ENCODE measurements around the gene SOX21. TPM values are rescaled to one million over a fixed set of nuclear protein-coding genes. Genes with fewer than 3 reads are reported as not detected.

SOX21 gene
- total RNA-seq, 1 donor, result 0.09 TPM

GRCh38 chr13:94682229-94682628 lies 30.1 kb downstream of the SOX21 start:
- H3K4me3 ChIP-seq (ENCODE audit: low read depth, low read length), result no peak overlapping the region
- TF ChIP-seq CTCF (IDR thresholded peaks at IDR 0.05; ENCODE audit: insufficient read depth, low read length), result no peak
- DNase-seq (ENCODE audit: low read depth), result no peak

DNA sequence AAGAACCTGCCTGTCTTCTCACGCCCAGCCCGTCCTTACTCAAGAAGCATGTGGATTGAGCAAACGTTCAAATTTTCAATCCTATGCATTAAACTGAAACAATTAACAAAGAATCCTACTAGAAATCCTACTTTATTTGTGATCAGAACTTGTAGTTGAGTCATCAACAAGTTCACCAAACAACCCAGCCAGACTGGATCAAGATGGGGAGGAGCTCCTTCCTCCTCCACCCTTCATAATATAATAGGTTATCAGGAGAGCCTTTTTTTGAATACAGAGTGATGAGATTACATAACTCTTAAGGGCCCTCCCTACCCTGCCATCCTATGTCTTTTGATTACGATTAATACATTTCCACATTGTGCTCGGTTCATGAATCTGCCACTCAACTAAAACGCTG lies 32.7 kb downstream of the SOX21 start:
- TF ChIP-seq CTCF (IDR thresholded peaks at IDR 0.05; ENCODE audit: insufficient read depth, low read length), result no peak
- DNase-seq (ENCODE audit: low read depth), result no peak

GRCh38 chr13:94678845-94679244 lies 33.5 kb downstream of the SOX21 start:
- no peak for TF ChIP-seq CTCF (IDR thresholded peaks at IDR 0.05; ENCODE audit: insufficient read depth, low read length)
- no peak overlapping the region for H3K4me3 ChIP-seq (ENCODE audit: low read depth, low read length)
- DNase-seq (ENCODE audit: low read depth), result no peak

More for the DNA sequence above, 32.7 kb downstream of the SOX21 start:
- H3K4me3 ChIP-seq (ENCODE audit: low read depth, low read length), result no peak overlapping the region

DNA sequence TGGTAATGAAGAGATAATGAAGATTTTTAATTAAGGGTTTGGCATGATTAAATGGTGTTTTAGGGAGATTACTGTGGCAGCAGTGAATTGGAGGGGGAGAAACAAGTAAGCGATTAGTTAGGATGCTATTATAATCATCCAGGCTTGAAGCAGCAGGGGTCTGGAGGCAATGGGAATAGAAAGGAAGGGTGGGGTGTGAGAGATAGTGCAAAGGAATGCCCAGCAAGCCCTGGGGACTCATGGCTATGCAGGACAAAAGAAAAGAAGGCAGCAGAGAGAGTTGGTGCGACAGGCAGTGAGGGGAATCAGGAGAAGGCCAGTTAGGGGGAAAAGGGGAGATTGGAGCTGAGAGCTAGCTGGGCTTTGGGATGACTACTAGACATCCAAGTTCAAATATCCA lies 34.5 kb downstream of the SOX21 start:
- DNase-seq (ENCODE audit: low read depth), result no peak
- H3K4me3 ChIP-seq (ENCODE audit: low read depth, low read length), result no peak overlapping the region
- no peak for TF ChIP-seq CTCF (IDR thresholded peaks at IDR 0.05; ENCODE audit: insufficient read depth, low read length)

GRCh38 chr13:94674609-94675348 lies 37.6 kb downstream of the SOX21 start:
- DNase-seq (ENCODE audit: low read depth), result peak; percentile 57
- peak; percentile 69 for TF ChIP-seq CTCF (IDR thresholded peaks at IDR 0.05; ENCODE audit: insufficient read depth, low read length)
- no peak overlapping the region for H3K4me3 ChIP-seq (ENCODE audit: low read depth, low read length)

- H3K4me3 ChIP-seq (ENCODE audit: low read depth, low read length), result no peak overlapping the region
- no peak for DNase-seq (ENCODE audit: low read depth)
- TF ChIP-seq CTCF (IDR thresholded peaks at IDR 0.05; ENCODE audit: insufficient read depth, low read length), result no peak
Measured at GRCh38 chr13:94673851-94674250, 38.5 kb downstream of the SOX21 start.

- DNase-seq (ENCODE audit: low read depth), result no peak
- no peak for TF ChIP-seq CTCF (IDR thresholded peaks at IDR 0.05; ENCODE audit: insufficient read depth, low read length)
- no peak overlapping the region for H3K4me3 ChIP-seq (ENCODE audit: low read depth, low read length)
Measured at GRCh38 chr13:94672400-94672799, 39.9 kb downstream of the SOX21 start.

Data from fibroblast of the aortic adventitia (primary cell).